HepG2 (cell line): ENCODE data around the gene CDKN2AIP. TPM values are rescaled to one million over a fixed set of nuclear protein-coding genes. Genes with fewer than 3 reads are reported as not detected.
"Not testable (repeated sequence)": the region's sequence is repeated elsewhere in the genome, so short reads cannot be mapped to it uniquely, and the experiment has no call there.

Experiments
- ATAC-seq: fragments of 200-7000 bp; cut with Tn5 transposase; 3 replicates; pipeline ENCODE4 v1.9.1; 2020; ENCODE audit warnings: mild to moderate bottlenecking, moderate library complexity
- BruUV-seq: library from RNA; stranded (reverse); fragments of 400-500 nt; replicated peaks from 2 replicates; lab custom pipeline; 2021; lab: Mats Ljungman, UMichigan
- CTCF ChIA-PET: fragments of 300-600 bp; formaldehyde crosslinking; extraction: SDS; loops from one replicate; lab custom pipeline; 2021; ENCODE audit warnings: low total read pairs, inconsistent platforms, low intra/inter-chr PET ratio; lab: Yijun Ruan, JAX
- POLR2A ChIA-PET: fragments of 350-600 bp; sonication (Branson Sonifier 250); formaldehyde crosslinking; loops from one replicate; lab custom pipeline; 2020; ENCODE audit warnings: antibody characterized with exemption, inconsistent platforms; lab: Yijun Ruan, JAX
- DNase-seq: peaks from one replicate; pipeline ENCODE4 v3.0.0-alpha.2; 2015; ENCODE audit warnings: low spot score
- FAIRE-seq: peaks from 3 replicates; lab custom pipeline; 2011; peaks lifted over from hg19 to GRCh38; lab: Jason Lieb, UNC
- H2AFZ ChIP-seq: one replicate; pipeline ENCODE4 v1.6.1; 2011; ENCODE audit warnings: low read length, inconsistent platforms
- H3K27ac ChIP-seq: fragments of 300-600 bp; 3 replicates; pipeline ENCODE4 v1.8.0; 2011; ENCODE audit warnings: mixed run types, mild to moderate bottlenecking, mixed read lengths, low read length, inconsistent platforms; ENCODE audit not compliant: insufficient read depth; ENCODE audit errors: extremely low read length
- H3K27me3 ChIP-seq, 2 experiments: fragments of 200-600 bp in 1 of 2; 2 replicates in 1 of 2; 3 replicates in 1 of 2; pipeline versions ENCODE4 v1.6.0 to v1.8.0; 2011; ENCODE audit warnings: low read length in 2 of 2, mild to moderate bottlenecking in 2 of 2, moderate library complexity in 2 of 2, inconsistent platforms in 1 of 2; ENCODE audit not compliant: insufficient read depth in 2 of 2, control insufficient read depth in 1 of 2
- H3K36me3 ChIP-seq, 2 experiments: fragments of 200-600 bp in 1 of 2; replicated peaks in 1 of 2; 2 replicates in 1 of 2; 3 replicates in 1 of 2; pipeline versions ENCODE4 v1.5.1 to v1.8.0; 2011; ENCODE audit warnings: low read length in 2 of 2, inconsistent platforms in 1 of 2; ENCODE audit not compliant: insufficient read depth in 2 of 2, control insufficient read depth in 1 of 2
- H3K4me1 ChIP-seq: 2 replicates; pipeline ENCODE4 v1.5.1; 2012; ENCODE audit warnings: low read length, inconsistent platforms; ENCODE audit not compliant: insufficient read depth
- H3K4me2 ChIP-seq: 2 replicates; pipeline ENCODE4 v1.6.0; 2011; ENCODE audit warnings: low read depth, low read length, inconsistent platforms
- H3K4me3 ChIP-seq, 3 experiments: fragments of 200-600 bp in 1 of 3; sonication (generic), shearing (Covaris generic) in 1 of 3; replicated peaks in 1 of 3; 2 replicates each; pipeline ENCODE4 v1.5.1; 2011 to 2016; ENCODE audit warnings: low read length in 3 of 3, inconsistent platforms in 2 of 3, low read depth in 2 of 3, mild to moderate bottlenecking in 2 of 3, control low read depth in 1 of 3, mixed read lengths in 1 of 3; ENCODE audit not compliant: insufficient read depth in 1 of 3
- H3K79me2 ChIP-seq: one replicate; pipeline ENCODE4 v1.6.1; 2011; ENCODE audit warnings: low read length, inconsistent platforms; ENCODE audit not compliant: insufficient read depth
- H3K9ac ChIP-seq: 2 replicates; pipeline ENCODE4 v1.6.0; 2011; ENCODE audit warnings: mild to moderate bottlenecking, low read depth, low read length, inconsistent platforms; ENCODE audit not compliant: insufficient read depth
- H3K9me3 ChIP-seq: 2 replicates; pipeline ENCODE4 v1.5.1; 2012; ENCODE audit warnings: mild to moderate bottlenecking, low read length
- H4K20me1 ChIP-seq: 2 replicates; pipeline ENCODE4 v1.6.0; 2011; ENCODE audit warnings: inconsistent platforms, mild to moderate bottlenecking, low read length, moderate library complexity; ENCODE audit not compliant: insufficient read depth
- MAFG ChIP-seq: sonication (generic); formaldehyde crosslinking; IDR thresholded peaks from 2 replicates; pipeline ENCODE4 v1.5.1; 2020; ENCODE audit warnings: mild to moderate bottlenecking, missing genetic modification reagents
- TEAD2 ChIP-seq: sonication (generic); formaldehyde crosslinking; IDR thresholded peaks from 2 replicates; pipeline ENCODE4 v1.9.0; 2021; ENCODE audit warnings: missing genetic modification reagents
- ZNF17 ChIP-seq: sonication (generic); formaldehyde crosslinking; IDR thresholded peaks from 2 replicates; pipeline ENCODE4 v1.5.0; 2020; ENCODE audit warnings: mild to moderate bottlenecking, missing genetic modification reagents
- WGBS: methylation state at CpG from one replicate; pipeline ENCODE4 v1.1.6; 2017; ENCODE audit warnings: low lambda C conversion rate; 5-methylcytosine and 5-hydroxymethylcytosine counted together
- in situ Hi-C: cut with HindIII; loops from 2 replicates; pipeline ENCODE4 v1.10.0; 2017; ENCODE audit warnings: low pct_unique_long_range_greater_than_20kb; ENCODE audit not compliant: extremely low pct_ligation_motif_present
- intact Hi-C: fragments of 100-400 bp; cut with micrococcal nuclease; formaldehyde crosslinking; loops from one replicate; pipeline ENCODE4 v1.10.0; 2022; ENCODE audit not compliant: unreplicated experiment
- polyA plus RNA-seq, 8 experiments: library from polyadenylated mRNA; depleted of rRNA in 3 of 8; stranded (reverse) in 7 of 8; unstranded in 1 of 8; fragments of >200 nt; fragmentation: Illumina TruSeq in 4 of 8; extraction: Trizol in 4 of 8; gene quantifications; 2 replicates each; pipeline versions ENCODE4 v1.2.1 to v1.2.3, GENCODE V29; 2011 to 2016; ENCODE audit warnings: low read depth in 4 of 8, missing spikeins in 1 of 8, mixed read lengths in 1 of 8; ENCODE audit not compliant: insufficient read depth in 1 of 8
- total RNA-seq, 5 experiments: library from RNA; depleted of rRNA; stranded (reverse); fragments of >200 nt; fragmentation: Illumina TruSeq; extraction: Trizol; gene quantifications; 2 replicates each; pipeline ENCODE4 v1.2.3, GENCODE V29; 2016; ENCODE audit warnings: low read depth in 1 of 5
- TF ChIP-seq, protein P1 (sequence below): sonication (generic); formaldehyde crosslinking; IDR thresholded peaks from 2 replicates; pipeline ENCODE4 v1.5.1; 2020; ENCODE audit warnings: mild to moderate bottlenecking, missing genetic modification reagents
- TF ChIP-seq, protein P2 (sequence below): sonication (generic); formaldehyde crosslinking; IDR thresholded peaks from 2 replicates; pipeline ENCODE4 v1.4.0; 2020; ENCODE audit warnings: low read depth, missing genetic modification reagents
- TF ChIP-seq, protein P3 (sequence below): IDR thresholded peaks from 2 replicates; pipeline ENCODE4 v1.6.1; 2018; ENCODE audit warnings: missing genetic modification reagents, mild to moderate bottlenecking, missing compliant biosample characterization

The CDKN2AIP gene
- total and polyA plus RNA-seq, 2 of the 13 experiments (the other 11 are each of a cell fraction or from before 2014, with no cell fraction given): 17.0 to 18.7 TPM

DNA sequence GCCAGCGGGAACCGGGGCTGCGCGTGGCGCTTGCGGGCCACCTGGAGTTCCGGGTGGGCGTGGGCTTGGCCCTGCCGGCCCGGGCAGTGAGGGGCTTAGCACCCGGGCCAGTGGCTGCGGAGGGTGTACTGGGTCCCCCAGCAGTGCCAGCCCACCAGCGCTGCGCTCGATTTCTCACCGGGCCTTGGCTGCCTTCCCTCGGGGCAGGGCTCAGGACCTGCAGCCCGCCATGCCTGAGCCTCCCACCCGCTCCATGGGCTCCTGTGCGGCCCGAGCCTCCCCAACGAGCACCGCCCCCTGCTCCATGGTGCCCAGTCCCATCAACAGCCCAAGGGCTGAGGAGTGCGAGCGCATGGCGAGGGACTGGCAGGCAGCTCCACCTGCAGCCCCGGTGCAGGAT is 11.3 kb upstream of the CDKN2AIP start:
- H3K27ac ChIP-seq, H3K9me3 ChIP-seq, H3K4me2 ChIP-seq, H3K27me3 ChIP-seq, H3K4me3 ChIP-seq, in situ Hi-C loops, BruUV-seq, FAIRE-seq, ATAC-seq, intact Hi-C loops, DNase-seq, H2AFZ ChIP-seq, H3K79me2 ChIP-seq, H3K9ac ChIP-seq, H3K36me3 ChIP-seq, CTCF ChIA-PET, H4K20me1 ChIP-seq: not testable (repeated sequence)
- POLR2A ChIA-PET: interaction anchor here (3.0 kb wide), 1 partner anchor 11 kb away, joined by 17 read pairs; the partner anchor contains the start of gene CDKN2AIP
- peaks cover 29% of the 10 kb centered on the region for H3K4me1 ChIP-seq
- WGBS: 100% methylated on average over 2 of the region's 27 CpGs

DNA sequence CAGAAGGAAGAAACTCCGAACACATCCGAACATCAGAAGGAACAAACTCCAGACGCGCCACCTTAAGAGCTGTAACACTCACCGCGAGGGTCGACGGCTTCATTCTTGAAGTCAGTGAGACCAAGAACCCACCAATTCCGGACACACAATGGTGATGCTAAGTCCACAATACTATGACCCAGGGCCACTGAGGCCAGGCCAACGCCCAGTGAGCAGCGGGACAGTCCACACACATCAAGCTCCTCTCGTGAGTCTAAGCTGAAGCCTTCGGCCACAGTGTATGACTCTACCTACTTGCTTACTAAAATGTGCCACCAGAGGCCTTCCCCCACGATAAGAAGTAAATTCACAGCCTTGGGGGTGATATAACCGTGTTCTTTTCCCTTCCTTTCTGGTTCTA is 10.2 kb upstream of the CDKN2AIP start:
- 87% methylated on average over 11 of the region's 15 CpGs for WGBS
- Histone ChIP-seq H3K36me3 (no peaks in the 10 kb centered on the region), H3K9me3 (no peaks in the 10 kb centered on the region), H4K20me1 (no peaks in the 10 kb centered on the region), H3K4me2 (no peak overlapping the region), H3K27me3 (no peaks in the 10 kb centered on the region), H3K4me3 (no peak overlapping the region)
- intact Hi-C loops: no loop called here
- FAIRE-seq (no peak), DNase-seq (no peak)
- TF ChIP-seq, protein P1, sequence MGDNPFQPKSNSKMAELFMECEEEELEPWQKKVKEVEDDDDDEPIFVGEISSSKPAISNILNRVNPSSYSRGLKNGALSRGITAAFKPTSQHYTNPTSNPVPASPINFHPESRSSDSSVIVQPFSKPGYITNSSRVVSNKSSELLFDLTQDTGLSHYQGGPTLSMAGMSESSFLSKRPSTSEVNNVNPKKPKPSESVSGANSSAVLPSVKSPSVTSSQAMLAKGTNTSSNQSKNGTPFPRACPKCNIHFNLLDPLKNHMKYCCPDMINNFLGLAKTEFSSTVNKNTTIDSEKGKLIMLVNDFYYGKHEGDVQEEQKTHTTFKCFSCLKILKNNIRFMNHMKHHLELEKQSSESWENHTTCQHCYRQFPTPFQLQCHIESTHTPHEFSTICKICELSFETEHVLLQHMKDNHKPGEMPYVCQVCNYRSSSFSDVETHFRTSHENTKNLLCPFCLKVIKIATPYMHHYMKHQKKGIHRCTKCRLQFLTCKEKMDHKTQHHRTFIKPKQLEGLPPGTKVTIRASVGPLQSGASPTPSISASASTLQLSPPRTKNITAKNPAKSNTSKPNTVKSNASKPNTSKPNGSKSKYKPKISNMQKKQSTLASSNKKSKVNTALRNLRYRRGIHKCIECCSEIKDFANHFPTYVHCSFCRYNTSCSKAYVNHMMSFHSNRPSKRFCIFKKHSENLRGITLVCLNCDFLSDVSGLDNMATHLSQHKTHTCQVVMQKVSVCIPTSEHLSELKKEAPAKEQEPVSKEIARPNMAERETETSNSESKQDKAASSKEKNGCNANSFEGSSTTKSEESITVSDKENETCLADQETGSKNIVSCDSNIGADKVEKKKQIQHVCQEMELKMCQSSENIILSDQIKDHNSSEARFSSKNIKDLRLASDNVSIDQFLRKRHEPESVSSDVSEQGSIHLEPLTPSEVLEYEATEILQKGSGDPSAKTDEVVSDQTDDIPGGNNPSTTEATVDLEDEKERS: no peak
- TF ChIP-seq, protein P2, sequence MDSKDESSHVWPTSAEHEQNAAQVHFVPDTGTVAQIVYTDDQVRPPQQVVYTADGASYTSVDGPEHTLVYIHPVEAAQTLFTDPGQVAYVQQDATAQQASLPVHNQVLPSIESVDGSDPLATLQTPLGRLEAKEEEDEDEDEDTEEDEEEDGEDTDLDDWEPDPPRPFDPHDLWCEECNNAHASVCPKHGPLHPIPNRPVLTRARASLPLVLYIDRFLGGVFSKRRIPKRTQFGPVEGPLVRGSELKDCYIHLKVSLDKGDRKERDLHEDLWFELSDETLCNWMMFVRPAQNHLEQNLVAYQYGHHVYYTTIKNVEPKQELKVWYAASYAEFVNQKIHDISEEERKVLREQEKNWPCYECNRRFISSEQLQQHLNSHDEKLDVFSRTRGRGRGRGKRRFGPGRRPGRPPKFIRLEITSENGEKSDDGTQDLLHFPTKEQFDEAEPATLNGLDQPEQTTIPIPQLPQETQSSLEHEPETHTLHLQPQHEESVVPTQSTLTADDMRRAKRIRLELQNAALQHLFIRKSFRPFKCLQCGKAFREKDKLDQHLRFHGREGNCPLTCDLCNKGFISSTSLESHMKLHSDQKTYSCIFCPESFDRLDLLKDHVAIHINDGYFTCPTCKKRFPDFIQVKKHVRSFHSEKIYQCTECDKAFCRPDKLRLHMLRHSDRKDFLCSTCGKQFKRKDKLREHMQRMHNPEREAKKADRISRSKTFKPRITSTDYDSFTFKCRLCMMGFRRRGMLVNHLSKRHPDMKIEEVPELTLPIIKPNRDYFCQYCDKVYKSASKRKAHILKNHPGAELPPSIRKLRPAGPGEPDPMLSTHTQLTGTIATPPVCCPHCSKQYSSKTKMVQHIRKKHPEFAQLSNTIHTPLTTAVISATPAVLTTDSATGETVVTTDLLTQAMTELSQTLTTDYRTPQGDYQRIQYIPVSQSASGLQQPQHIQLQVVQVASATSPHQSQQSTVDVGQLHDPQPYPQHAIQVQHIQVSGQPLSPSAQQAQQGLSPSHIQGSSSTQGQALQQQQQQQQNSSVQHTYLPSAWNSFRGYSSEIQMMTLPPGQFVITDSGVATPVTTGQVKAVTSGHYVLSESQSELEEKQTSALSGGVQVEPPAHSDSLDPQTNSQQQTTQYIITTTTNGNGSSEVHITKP (CRISPR knock-in tag): no peak
- TF ChIP-seq TEAD2 (CRISPR knock-in tag) (no peak), ZNF17 (CRISPR knock-in tag) (no peak), MAFG (CRISPR knock-in tag) (no peak)
- TF ChIP-seq, protein P3, sequence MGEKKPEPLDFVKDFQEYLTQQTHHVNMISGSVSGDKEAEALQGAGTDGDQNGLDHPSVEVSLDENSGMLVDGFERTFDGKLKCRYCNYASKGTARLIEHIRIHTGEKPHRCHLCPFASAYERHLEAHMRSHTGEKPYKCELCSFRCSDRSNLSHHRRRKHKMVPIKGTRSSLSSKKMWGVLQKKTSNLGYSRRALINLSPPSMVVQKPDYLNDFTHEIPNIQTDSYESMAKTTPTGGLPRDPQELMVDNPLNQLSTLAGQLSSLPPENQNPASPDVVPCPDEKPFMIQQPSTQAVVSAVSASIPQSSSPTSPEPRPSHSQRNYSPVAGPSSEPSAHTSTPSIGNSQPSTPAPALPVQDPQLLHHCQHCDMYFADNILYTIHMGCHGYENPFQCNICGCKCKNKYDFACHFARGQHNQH (CRISPR knock-in tag): no peak
- TF ChIP-seq, all 625 proteins: peak for 0
- POLR2A ChIA-PET: no interaction called here
- no peak overlapping the region for H2AFZ ChIP-seq
- no peak overlapping the region for H3K9ac ChIP-seq
- CTCF ChIA-PET: no interaction called here
- no peaks in the 10 kb centered on the region for H3K79me2 ChIP-seq
- in situ Hi-C loops: no loop called here
- no peak for ATAC-seq
- BruUV-seq: no TSS peak
- H3K4me1 ChIP-seq: peaks cover 40% of the 10 kb centered on the region
- no peak overlapping the region for H3K27ac ChIP-seq
